Activated CD4-positive, alpha-beta T cell treated with anti-CD3 and anti-CD28 coated beads for 36 hours (primary cell): ENCODE data around the gene YPEL2. TPM values are rescaled to one million over a fixed set of nuclear protein-coding genes. Genes with fewer than 3 reads are reported as not detected.
"Not testable (repeated sequence)": the region's sequence is repeated elsewhere in the genome, so short reads cannot be mapped to it uniquely, and the experiment has no call there.

ENCODE experiments used
- ATAC-seq: fragments of 200-7000 bp; cut with Tn5 transposase; one replicate; pipeline ENCODE4 v1.10.0; 2021; ENCODE audit warnings: mild to moderate bottlenecking, moderate library complexity
- CTCF ChIA-PET: fragments of 350-600 bp; sonication (Branson Sonifier 250); formaldehyde crosslinking; loops from one replicate; lab custom pipeline; 2021; ENCODE audit warnings: antibody characterized with exemption; lab: Charles Lee
- POLR2A ChIA-PET: fragments of 350-600 bp; sonication (Branson Sonifier 250); formaldehyde crosslinking; loops from one replicate; lab custom pipeline; 2021; ENCODE audit warnings: antibody characterized with exemption, inconsistent platforms; lab: Charles Lee
- DNase-seq: peaks from one replicate; pipeline ENCODE4 v3.0.0-alpha.2; 2020
- H3K27ac Mint-ChIP-seq: one replicate; pipeline ENCODE4 v1.8.0; 2021; ENCODE audit warnings: mixed read lengths
- H3K27me3 Mint-ChIP-seq: one replicate; pipeline ENCODE4 v1.8.0; 2021; ENCODE audit warnings: mixed read lengths
- H3K36me3 Mint-ChIP-seq: one replicate; pipeline ENCODE4 v1.8.0; 2021; ENCODE audit warnings: low read depth, mixed read lengths
- H3K4me1 Mint-ChIP-seq: one replicate; pipeline ENCODE4 v1.8.0; 2021; ENCODE audit warnings: mixed read lengths
- H3K4me3 Mint-ChIP-seq: one replicate; pipeline ENCODE4 v1.8.0; 2021; ENCODE audit warnings: mild to moderate bottlenecking, moderate library complexity, mixed read lengths
- H3K9me3 Mint-ChIP-seq: one replicate; pipeline ENCODE4 v1.8.0; 2021; ENCODE audit warnings: low read depth, mixed read lengths
- intact Hi-C, 2 experiments: fragments of 100-400 bp; cut with DNase I in 1 of 2; cut with micrococcal nuclease in 1 of 2; formaldehyde crosslinking; loops; one replicate each; pipeline versions ENCODE4 v1.14.2 to v1.15.1; 2022 to 2024; cut with DNase I, micrococcal nuclease
- total RNA-seq, 2 experiments: library from RNA; stranded (reverse); gene quantifications; one replicate each; pipeline ENCODE4 v1.2.3, GENCODE V29; 2021

The YPEL2 gene
- total RNA-seq = 1 to 10 TPM; 4.3 to 6.9 TPM

- peak; percentile 93 for DNase-seq
- Mint-ChIP-seq H3K36me3 (no peaks in the 10 kb centered on the region), H3K27me3 (no peaks in the 10 kb centered on the region), H3K4me3 (peak within 1 kb of the TSS; percentile 81), H3K27ac (peak within 1 kb of the TSS; percentile 75), H3K9me3 (no peaks in the 10 kb centered on the region), H3K4me1 (peaks cover 68% of the 10 kb centered on the region)
- peak; percentile 95 for ATAC-seq
- ChIA-PET CTCF (interaction anchor here (1.3 to 2.8 kb wide), 4 partner anchors 12 to 110 kb away, joined by 3 to 59 read pairs (median 12); no protein-coding TSS in a partner anchor), POLR2A (no interaction called here)
- intact Hi-C loops = loop anchor here in 1 of 2 experiments (1.0 to 10.0 kb wide), 8 partner anchors 31 to 1263 kb away; partner anchors contain the start of genes CLTC, GDPD1, PRR11 and SKA2
Measured at GRCh38 chr17:59331129-59331928, at the start of gene YPEL2. YPEL2 (plus strand) TSS chr17:59331655; CDS start chr17:59353410, 21,755 bp downstream.

- H3K9me3 Mint-ChIP-seq = no peaks in the 10 kb centered on the region
- CTCF ChIA-PET = no interaction called here
- no peak overlapping the region for H3K4me3 Mint-ChIP-seq
- ATAC-seq (no peak), DNase-seq (no peak)
- H3K36me3 Mint-ChIP-seq = no peaks in the 10 kb centered on the region
- no peaks in the 10 kb centered on the region for H3K27me3 Mint-ChIP-seq
- H3K27ac Mint-ChIP-seq = no peak overlapping the region
- H3K4me1 Mint-ChIP-seq = peaks cover 3% of the 10 kb centered on the region
- POLR2A ChIA-PET = interaction anchor here (0.6 kb wide), 1 partner anchor 75 kb away, joined by 4 read pairs; no protein-coding TSS in a partner anchor
- intact Hi-C loops = no loop called here
Measured at GRCh38 chr17:59284317-59284716, 47.1 kb upstream of the YPEL2 start.

- no peaks in the 10 kb centered on the region for H3K9me3 Mint-ChIP-seq
- POLR2A ChIA-PET = no interaction called here
- no peaks in the 10 kb centered on the region for H3K27me3 Mint-ChIP-seq
- no peaks in the 10 kb centered on the region for H3K36me3 Mint-ChIP-seq
- CTCF ChIA-PET = no interaction called here
- ATAC-seq (peak; percentile 53), DNase-seq (no peak)
- intact Hi-C loops = no loop called here
- H3K4me1 Mint-ChIP-seq = peaks cover 3% of the 10 kb centered on the region
- H3K4me3 Mint-ChIP-seq = no peak overlapping the region
- no peak overlapping the region for H3K27ac Mint-ChIP-seq
Measured at GRCh38 chr17:59287452-59287851, 44.0 kb upstream of the YPEL2 start.

GRCh38 chr17:59287891-59288290, 43.6 kb upstream of the YPEL2 start:
- Mint-ChIP-seq H3K27me3 (no peaks in the 10 kb centered on the region), H3K4me3 (no peak overlapping the region), H3K36me3 (no peaks in the 10 kb centered on the region), H3K4me1 (peaks cover 3% of the 10 kb centered on the region), H3K9me3 (no peaks in the 10 kb centered on the region), H3K27ac (no peak overlapping the region)
- ChIA-PET CTCF (no interaction called here), POLR2A (no interaction called here)
- ATAC-seq (no peak), DNase-seq (no peak)
- intact Hi-C loops = no loop called here

- ATAC-seq (no peak), DNase-seq (no peak)
- Mint-ChIP-seq H3K36me3 (no peaks in the 10 kb centered on the region), H3K27ac (no peak overlapping the region), H3K27me3 (no peaks in the 10 kb centered on the region), H3K9me3 (no peaks in the 10 kb centered on the region), H3K4me3 (no peak overlapping the region), H3K4me1 (peaks cover 3% of the 10 kb centered on the region)
- intact Hi-C loops = no loop called here
- ChIA-PET POLR2A (no interaction called here), CTCF (no interaction called here)
Measured at GRCh38 chr17:59289981-59290301, 41.5 kb upstream of the YPEL2 start.

- H3K36me3 Mint-ChIP-seq, H3K4me3 Mint-ChIP-seq, intact Hi-C loops, ATAC-seq, H3K9me3 Mint-ChIP-seq, CTCF ChIA-PET, H3K4me1 Mint-ChIP-seq, H3K27me3 Mint-ChIP-seq, POLR2A ChIA-PET, DNase-seq, H3K27ac Mint-ChIP-seq: not testable (repeated sequence)
Measured at GRCh38 chr17:59290302-59290998, 41.0 kb upstream of the YPEL2 start.

- H3K27me3 Mint-ChIP-seq = no peaks in the 10 kb centered on the region
- DNase-seq (no peak), ATAC-seq (no peak)
- intact Hi-C loops = no loop called here
- H3K4me3 Mint-ChIP-seq = no peak overlapping the region
- H3K4me1 Mint-ChIP-seq = peaks cover 3% of the 10 kb centered on the region
- ChIA-PET POLR2A (no interaction called here), CTCF (interaction anchor here (0.6 to 1.8 kb wide), 3 partner anchors 18 to 800 kb away, joined by 3 to 5 read pairs (median 4); no protein-coding TSS in a partner anchor)
- H3K36me3 Mint-ChIP-seq = no peaks in the 10 kb centered on the region
- no peak overlapping the region for H3K27ac Mint-ChIP-seq
- H3K9me3 Mint-ChIP-seq = no peaks in the 10 kb centered on the region
Measured at GRCh38 chr17:59292174-59292523, 39.3 kb upstream of the YPEL2 start.

- intact Hi-C loops = no loop called here
- H3K27me3 Mint-ChIP-seq = no peaks in the 10 kb centered on the region
- no peak for DNase-seq
- H3K27ac Mint-ChIP-seq = no peak overlapping the region
- H3K36me3 Mint-ChIP-seq = no peaks in the 10 kb centered on the region
- no peak for ATAC-seq
- ChIA-PET CTCF (interaction anchor here (1.0 kb wide), 1 partner anchor 182 kb away, joined by 4 read pairs; no protein-coding TSS in a partner anchor), POLR2A (no interaction called here)
- no peak overlapping the region for H3K4me3 Mint-ChIP-seq
- H3K4me1 Mint-ChIP-seq = no peaks in the 10 kb centered on the region
- no peaks in the 10 kb centered on the region for H3K9me3 Mint-ChIP-seq
Measured at GRCh38 chr17:59296190-59296589, 35.3 kb upstream of the YPEL2 start.

- no peaks in the 10 kb centered on the region for H3K9me3 Mint-ChIP-seq
- no peaks in the 10 kb centered on the region for H3K4me1 Mint-ChIP-seq
- ChIA-PET CTCF (interaction anchor here (0.6 to 3.4 kb wide), 2 partner anchors 12 to 209 kb away, joined by 4 to 13 read pairs; no protein-coding TSS in a partner anchor), POLR2A (interaction anchor here (0.6 kb wide), 1 partner anchor 972 kb away, joined by 4 read pairs; no protein-coding TSS in a partner anchor)
- intact Hi-C loops = no loop called here
- no peak for DNase-seq
- no peak for ATAC-seq
- H3K4me3 Mint-ChIP-seq = no peak overlapping the region
- no peaks in the 10 kb centered on the region for H3K36me3 Mint-ChIP-seq
- H3K27me3 Mint-ChIP-seq = no peaks in the 10 kb centered on the region
- no peak overlapping the region for H3K27ac Mint-ChIP-seq
Measured at GRCh38 chr17:59298521-59298920, 32.9 kb upstream of the YPEL2 start.

- DNase-seq (no peak), ATAC-seq (no peak)
- Mint-ChIP-seq H3K27ac (no peak overlapping the region), H3K36me3 (no peaks in the 10 kb centered on the region), H3K4me1 (no peaks in the 10 kb centered on the region), H3K4me3 (no peak overlapping the region), H3K27me3 (no peaks in the 10 kb centered on the region), H3K9me3 (no peaks in the 10 kb centered on the region)
- POLR2A ChIA-PET = no interaction called here
- CTCF ChIA-PET = interaction anchor here (3.4 kb wide), 1 partner anchor 11 kb away, joined by 13 read pairs; no protein-coding TSS in a partner anchor
- intact Hi-C loops = no loop called here
Measured at GRCh38 chr17:59299400-59300092, 31.9 kb upstream of the YPEL2 start.

- Mint-ChIP-seq H3K36me3 (no peaks in the 10 kb centered on the region), H3K4me3 (no peak overlapping the region), H3K27me3 (peaks cover 3% of the 10 kb centered on the region), H3K27ac (no peak overlapping the region), H3K4me1 (no peaks in the 10 kb centered on the region), H3K9me3 (no peaks in the 10 kb centered on the region)
- ChIA-PET CTCF (interaction anchor here (3.4 kb wide), 1 partner anchor 10 kb away, joined by 13 read pairs; no protein-coding TSS in a partner anchor), POLR2A (no interaction called here)
- ATAC-seq = no peak
- no peak for DNase-seq
- intact Hi-C loops = no loop called here
Measured at GRCh38 chr17:59300941-59301340, 30.5 kb upstream of the YPEL2 start.
